Neutrophil (primary cell): ENCODE data around the gene THNSL1.

Experiments
- H3K27ac ChIP-seq: fragments of 200-600 bp; sonication (generic); 2 replicates; pipeline ENCODE4 v1.5.1; 2016; ENCODE audit warnings: mild to moderate bottlenecking, moderate library complexity
- H3K27me3 ChIP-seq: fragments of 200-600 bp; sonication (generic); 2 replicates; pipeline ENCODE4 v1.6.0; 2016; ENCODE audit warnings: mild to moderate bottlenecking
- H3K36me3 ChIP-seq: fragments of 200-600 bp; sonication (generic); 2 replicates; pipeline ENCODE4 v1.5.1; 2017
- H3K4me1 ChIP-seq, 2 experiments: fragments of 200-600 bp in 1 of 2; sonication (generic) in 1 of 2; 1 replicate in 1 of 2; 2 replicates in 1 of 2; pipeline versions ENCODE4 v1.5.1 to v1.6.1; 2013 to 2016; ENCODE audit warnings: low read depth in 1 of 2, low read length in 1 of 2, mild to moderate bottlenecking in 1 of 2, moderate library complexity in 1 of 2; ENCODE audit not compliant: control insufficient read depth in 1 of 2, insufficient read depth in 1 of 2
- H3K4me3 ChIP-seq, 2 experiments: fragments of 200-600 bp in 1 of 2; sonication (generic) in 1 of 2; 1 replicate in 1 of 2; 2 replicates in 1 of 2; pipeline ENCODE4 v1.5.1; 2013 to 2016; ENCODE audit warnings: low read depth in 1 of 2, low read length in 1 of 2, mild to moderate bottlenecking in 1 of 2, moderate library complexity in 1 of 2
- H3K9me3 ChIP-seq: fragments of 200-600 bp; sonication (generic); 2 replicates; pipeline ENCODE4 v1.5.1; 2016
- TF ChIP-seq, protein P1 (sequence below): fragments of 200-600 bp; sonication (generic); IDR thresholded peaks from 2 replicates; pipeline ENCODE4 v1.5.1; 2016; ENCODE audit warnings: antibody characterized with exemption

Gene THNSL1

DNA sequence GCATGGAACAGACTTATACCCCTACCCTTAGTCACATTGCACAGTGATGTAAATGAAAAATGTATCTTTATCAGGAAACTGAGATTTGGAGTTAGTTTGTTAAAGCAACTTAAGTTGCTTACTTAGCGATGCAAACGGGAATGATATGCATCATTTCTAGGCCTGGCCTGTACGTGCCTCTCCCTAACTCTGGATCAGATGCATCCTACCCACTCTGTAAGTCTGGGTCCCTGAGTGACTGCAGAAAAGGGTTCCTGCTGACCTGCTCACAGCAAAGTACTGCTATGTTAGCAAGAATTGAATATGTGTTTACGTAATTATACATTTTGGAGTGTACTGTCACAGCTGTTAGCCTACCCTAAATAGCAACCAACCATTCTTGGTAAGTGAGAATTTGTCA is 33.3 kb upstream of the THNSL1 start:
- no peaks in the 10 kb centered on the region for H3K4me1 ChIP-seq
- TF ChIP-seq, protein P1, sequence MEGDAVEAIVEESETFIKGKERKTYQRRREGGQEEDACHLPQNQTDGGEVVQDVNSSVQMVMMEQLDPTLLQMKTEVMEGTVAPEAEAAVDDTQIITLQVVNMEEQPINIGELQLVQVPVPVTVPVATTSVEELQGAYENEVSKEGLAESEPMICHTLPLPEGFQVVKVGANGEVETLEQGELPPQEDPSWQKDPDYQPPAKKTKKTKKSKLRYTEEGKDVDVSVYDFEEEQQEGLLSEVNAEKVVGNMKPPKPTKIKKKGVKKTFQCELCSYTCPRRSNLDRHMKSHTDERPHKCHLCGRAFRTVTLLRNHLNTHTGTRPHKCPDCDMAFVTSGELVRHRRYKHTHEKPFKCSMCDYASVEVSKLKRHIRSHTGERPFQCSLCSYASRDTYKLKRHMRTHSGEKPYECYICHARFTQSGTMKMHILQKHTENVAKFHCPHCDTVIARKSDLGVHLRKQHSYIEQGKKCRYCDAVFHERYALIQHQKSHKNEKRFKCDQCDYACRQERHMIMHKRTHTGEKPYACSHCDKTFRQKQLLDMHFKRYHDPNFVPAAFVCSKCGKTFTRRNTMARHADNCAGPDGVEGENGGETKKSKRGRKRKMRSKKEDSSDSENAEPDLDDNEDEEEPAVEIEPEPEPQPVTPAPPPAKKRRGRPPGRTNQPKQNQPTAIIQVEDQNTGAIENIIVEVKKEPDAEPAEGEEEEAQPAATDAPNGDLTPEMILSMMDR, result no peak
- no peaks in the 10 kb centered on the region for H3K9me3 ChIP-seq
- H3K4me3 ChIP-seq, result no peak overlapping the region
- H3K27me3 ChIP-seq, result no peaks in the 10 kb centered on the region
- no peaks in the 10 kb centered on the region for H3K36me3 ChIP-seq
- H3K27ac ChIP-seq, result no peak overlapping the region

DNA sequence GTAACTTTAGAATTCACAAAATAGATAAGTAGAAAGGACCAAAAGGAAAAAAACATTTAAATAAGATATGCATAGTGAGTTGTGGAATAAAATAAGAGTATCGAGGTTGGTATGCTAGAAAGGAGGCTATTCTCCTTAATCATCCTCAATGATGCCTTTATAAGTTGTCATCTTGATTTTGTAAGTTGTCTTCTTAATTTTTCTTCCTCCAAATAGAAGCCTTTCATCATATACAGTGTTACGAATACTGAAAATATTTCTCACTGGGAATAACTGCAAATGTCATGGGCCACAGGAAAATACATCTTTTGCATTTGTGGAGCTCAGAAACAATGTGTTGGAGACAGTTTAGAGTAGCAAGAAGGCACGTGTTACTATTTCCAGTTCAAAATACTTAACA is 32.5 kb upstream of the THNSL1 start:
- Histone ChIP-seq H3K4me3 (no peak overlapping the region), H3K4me1 (no peaks in the 10 kb centered on the region), H3K27ac (no peak overlapping the region), H3K9me3 (no peaks in the 10 kb centered on the region), H3K27me3 (peaks cover 2% of the 10 kb centered on the region), H3K36me3 (no peaks in the 10 kb centered on the region)
- TF ChIP-seq, protein P1, result no peak

DNA sequence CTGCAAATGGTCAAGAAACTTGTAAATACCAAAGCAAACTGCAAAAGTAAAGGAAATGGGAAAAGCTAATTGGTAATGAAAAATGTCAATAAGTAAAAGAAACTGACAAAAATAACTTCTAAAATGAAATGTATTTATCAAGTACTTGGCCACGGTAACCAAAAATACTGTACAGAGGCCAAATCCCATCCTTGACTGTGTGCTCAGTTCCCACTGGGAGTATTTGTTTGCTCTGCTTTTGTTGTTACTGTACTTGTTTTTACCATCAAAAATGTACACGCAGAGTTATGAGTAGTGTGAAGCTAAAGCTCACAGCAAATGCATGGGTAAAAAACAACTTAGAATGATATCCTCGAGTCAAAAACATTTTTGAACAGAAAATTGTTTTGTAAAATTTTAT is 31.5 kb upstream of the THNSL1 start:
- Histone ChIP-seq H3K4me3 (no peak overlapping the region), H3K27me3 (peaks cover 5% of the 10 kb centered on the region), H3K27ac (no peak overlapping the region), H3K9me3 (no peaks in the 10 kb centered on the region), H3K4me1 (no peaks in the 10 kb centered on the region), H3K36me3 (no peaks in the 10 kb centered on the region)
- TF ChIP-seq, protein P1, result no peak

DNA sequence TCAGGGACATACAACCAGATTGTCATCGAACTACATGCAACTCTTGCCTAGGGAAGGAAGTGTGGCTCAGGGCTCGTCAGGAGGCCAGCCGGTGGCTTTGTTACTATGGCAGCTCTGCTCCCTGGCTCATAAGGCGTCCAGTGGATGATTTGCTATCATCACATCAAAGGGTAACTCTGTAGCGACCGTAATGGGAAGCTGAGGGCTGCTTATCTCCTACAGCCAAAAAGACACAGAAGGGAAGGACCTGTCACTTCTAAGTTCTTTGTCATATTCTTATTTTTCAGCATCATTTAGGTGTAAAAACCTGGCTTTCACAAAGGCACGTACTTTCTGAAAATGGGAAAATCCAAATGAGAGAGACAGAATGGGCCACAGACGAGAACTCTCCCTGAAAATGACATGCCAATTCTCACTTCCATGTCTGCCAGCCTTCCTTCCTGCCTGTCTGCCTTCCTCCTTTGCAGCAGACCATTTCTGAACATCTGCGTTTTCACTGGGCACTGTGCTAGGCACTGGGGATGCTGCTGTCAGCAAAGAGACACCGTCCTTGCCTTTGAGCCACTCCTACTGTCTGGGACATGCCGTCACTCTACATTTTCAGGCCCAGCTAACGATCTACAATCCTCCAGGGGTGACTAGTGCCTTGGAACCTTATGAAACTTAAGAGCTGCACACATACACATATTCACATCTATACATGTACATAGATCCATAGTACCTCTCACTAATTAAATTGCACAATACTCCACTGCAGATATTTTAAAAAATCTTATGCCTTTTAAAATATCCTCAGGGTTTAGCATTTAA is 27.4 kb upstream of the THNSL1 start:
- no peak overlapping the region for H3K27ac ChIP-seq
- no peaks in the 10 kb centered on the region for H3K4me1 ChIP-seq
- H3K27me3 ChIP-seq, result peaks cover 5% of the 10 kb centered on the region
- TF ChIP-seq, protein P1, result no peak
- H3K36me3 ChIP-seq, result no peaks in the 10 kb centered on the region
- no peak overlapping the region for H3K4me3 ChIP-seq
- H3K9me3 ChIP-seq, result no peaks in the 10 kb centered on the region

DNA sequence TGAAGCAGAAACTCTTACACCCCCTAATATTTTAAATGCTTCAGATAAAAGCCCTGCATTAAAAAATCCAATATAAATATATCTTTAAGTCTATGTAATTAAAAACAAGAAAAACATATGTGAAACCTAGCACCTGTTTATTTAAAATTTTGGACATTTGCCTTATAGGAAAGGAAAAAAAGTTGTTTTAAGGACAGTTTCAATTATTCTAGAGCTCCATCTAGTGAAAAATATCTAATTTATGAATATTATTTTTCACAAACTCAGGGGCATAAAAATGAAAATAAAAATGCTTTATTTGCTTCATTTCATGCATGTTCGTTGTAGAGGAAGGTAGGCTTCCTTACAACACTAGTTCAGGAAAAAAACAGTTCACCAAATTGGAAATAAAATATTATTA is 26.5 kb upstream of the THNSL1 start:
- Histone ChIP-seq H3K36me3 (no peaks in the 10 kb centered on the region), H3K27ac (no peak overlapping the region), H3K9me3 (no peaks in the 10 kb centered on the region), H3K4me1 (no peaks in the 10 kb centered on the region), H3K27me3 (peaks cover 5% of the 10 kb centered on the region), H3K4me3 (no peak overlapping the region)
- TF ChIP-seq, protein P1, result no peak
